H54 (cell line): ENCODE measurements around the gene HSPB6.

ENCODE experiments used
- DNase-seq: peaks from one replicate; pipeline ENCODE4 v3.0.0; 2011; ENCODE audit warnings: low spot score, mixed read lengths; ENCODE audit not compliant: insufficient read length
- FAIRE-seq: peaks from 3 replicates; lab custom pipeline; 2011; peaks lifted over from hg19 to GRCh38; lab: Jason Lieb, UNC
- POLR2A ChIP-seq: IDR thresholded peaks from 2 replicates; pipeline ENCODE4 v1.6.1; 2011; ENCODE audit warnings: low read depth, mild to moderate bottlenecking, low read length

The HSPB6 gene

GRCh38 chr19:35789978-35790944, 33.4 kb upstream of the HSPB6 start:
- FAIRE-seq = no peak
- no peak for TF ChIP-seq POLR2A
- DNase-seq = no peak

DNA sequence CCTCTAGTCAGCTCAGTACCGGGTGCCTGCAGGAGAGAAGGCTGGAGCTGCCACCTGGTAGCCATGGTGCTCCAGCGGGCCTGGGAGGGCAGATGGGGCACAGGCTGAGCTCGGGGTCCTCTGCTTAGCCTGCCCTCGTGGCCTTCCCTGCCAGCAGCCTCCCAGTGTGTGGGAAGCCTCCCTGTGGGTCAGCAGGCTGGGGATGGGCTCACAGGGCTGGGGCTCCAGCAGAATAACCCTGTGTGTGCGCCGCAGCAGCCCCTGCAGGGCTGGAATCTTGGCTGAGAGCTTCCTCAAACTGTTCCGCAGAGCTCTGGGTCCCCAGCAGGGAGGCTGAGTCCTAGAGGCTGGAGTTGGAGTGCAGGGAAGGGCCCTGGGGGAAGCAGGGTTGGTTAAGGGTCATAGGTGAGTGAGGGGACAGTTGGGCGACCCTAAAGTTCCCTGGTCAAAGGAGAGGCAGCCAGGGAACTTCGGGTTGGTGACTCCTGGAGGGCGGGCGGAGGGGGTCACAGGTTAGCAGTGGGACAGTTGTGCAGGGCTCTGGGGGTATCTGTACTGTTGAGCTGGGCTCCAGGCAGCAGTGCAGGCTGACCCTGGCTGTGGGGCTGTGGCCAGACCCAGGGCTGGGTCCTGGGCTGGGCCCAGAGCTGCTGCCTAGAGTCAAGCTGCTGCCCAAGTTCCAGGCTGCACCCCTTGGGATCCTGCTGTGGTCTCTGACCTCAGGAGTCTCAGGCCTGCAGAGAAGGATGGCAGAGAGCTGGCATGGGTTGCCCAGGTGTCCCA, 32.6 kb upstream of the HSPB6 start:
- DNase-seq (no peak), FAIRE-seq (no peak)
- TF ChIP-seq POLR2A = no peak

GRCh38 chr19:35788205-35788960, 31.6 kb upstream of the HSPB6 start:
- DNase-seq (no peak), FAIRE-seq (no peak)
- TF ChIP-seq POLR2A = no peak

DNA sequence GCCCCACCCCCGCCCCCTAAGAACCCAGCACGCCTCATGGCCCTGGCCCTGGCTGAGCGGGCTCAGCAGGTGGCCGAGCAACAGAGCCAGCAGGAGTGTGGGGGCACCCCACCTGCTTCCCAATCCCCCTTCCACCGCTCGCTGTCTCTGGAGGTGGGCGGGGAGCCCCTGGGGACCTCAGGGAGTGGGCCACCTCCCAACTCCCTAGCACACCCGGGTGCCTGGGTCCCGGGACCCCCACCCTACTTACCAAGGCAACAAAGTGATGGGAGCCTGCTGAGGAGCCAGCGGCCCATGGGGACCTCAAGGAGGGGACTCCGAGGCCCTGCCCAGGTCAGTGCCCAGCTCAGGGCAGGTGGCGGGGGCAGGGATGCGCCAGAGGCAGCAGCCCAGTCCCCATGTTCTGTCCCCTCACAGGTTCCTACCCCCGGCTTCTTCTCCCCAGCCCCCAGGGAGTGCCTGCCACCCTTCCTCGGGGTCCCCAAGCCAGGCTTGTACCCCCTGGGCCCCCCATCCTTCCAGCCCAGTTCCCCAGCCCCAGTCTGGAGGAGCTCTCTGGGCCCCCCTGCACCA, 30.5 kb upstream of the HSPB6 start:
- FAIRE-seq (no peak), DNase-seq (no peak)
- TF ChIP-seq POLR2A = no peak

DNA sequence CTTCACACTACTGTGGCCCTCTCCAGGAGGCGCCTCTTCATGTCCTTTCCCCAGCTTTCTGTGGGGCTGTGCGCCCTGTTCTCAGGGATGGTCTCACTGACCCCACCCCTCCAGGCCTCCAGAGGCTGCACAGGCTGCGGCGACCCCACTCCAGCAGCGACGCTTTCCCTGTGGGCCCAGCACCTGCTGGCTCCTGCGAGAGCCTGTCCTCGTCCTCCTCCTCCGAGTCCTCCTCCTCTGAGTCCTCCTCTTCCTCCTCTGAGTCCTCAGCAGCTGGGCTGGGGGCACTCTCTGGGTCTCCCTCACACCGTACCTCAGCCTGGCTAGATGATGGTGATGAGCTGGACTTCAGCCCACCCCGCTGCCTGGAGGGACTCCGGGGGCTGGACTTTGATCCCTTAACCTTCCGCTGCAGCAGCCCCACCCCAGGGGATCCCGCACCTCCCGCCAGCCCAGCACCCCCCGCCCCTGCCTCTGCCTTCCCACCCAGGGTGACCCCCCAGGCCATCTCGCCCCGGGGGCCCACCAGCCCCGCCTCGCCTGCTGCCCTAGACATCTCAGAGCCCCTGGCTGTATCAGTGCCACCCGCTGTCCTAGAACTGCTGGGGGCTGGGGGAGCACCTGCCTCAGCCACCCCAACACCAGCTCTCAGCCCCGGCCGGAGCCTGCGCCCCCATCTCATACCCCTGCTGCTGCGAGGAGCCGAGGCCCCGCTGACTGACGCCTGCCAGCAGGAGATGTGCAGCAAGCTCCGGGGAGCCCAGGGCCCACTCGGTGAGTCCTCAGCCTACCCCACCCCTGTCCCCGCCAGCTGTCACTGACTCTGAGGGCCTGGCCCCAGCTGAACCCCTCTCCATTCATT, 29.7 kb upstream of the HSPB6 start:
- no peak for TF ChIP-seq POLR2A
- DNase-seq (no peak), FAIRE-seq (no peak)

DNA sequence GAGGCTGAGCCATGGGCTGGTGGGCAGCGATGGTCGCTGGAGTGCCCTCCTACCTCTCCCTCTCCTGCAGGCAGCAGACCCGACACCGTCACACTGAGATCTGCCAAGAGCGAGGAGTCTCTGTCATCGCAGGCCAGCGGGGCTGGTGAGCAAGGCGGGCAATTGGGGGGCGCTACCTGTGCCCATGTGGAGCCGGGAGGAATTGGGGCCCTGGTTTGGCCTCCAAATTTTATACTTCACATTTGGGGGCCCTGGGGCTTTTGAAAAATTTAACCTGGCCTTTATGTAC, 28.5 kb upstream of the HSPB6 start:
- DNase-seq (no peak), FAIRE-seq (no peak)
- no peak for TF ChIP-seq POLR2A

GRCh38 chr19:35784503-35785338, 27.9 kb upstream of the HSPB6 start:
- DNase-seq (no peak), FAIRE-seq (no peak)
- no peak for TF ChIP-seq POLR2A

GRCh38 chr19:35783469-35784434, 26.9 kb upstream of the HSPB6 start:
- FAIRE-seq (no peak), DNase-seq (no peak)
- no peak for TF ChIP-seq POLR2A

GRCh38 chr19:35782589-35782988, 25.8 kb upstream of the HSPB6 start:
- FAIRE-seq (no peak), DNase-seq (no peak)
- no peak for TF ChIP-seq POLR2A

GRCh38 chr19:35781650-35782049, 24.8 kb upstream of the HSPB6 start:
- no peak for TF ChIP-seq POLR2A
- DNase-seq = no peak
- no peak for FAIRE-seq

DNA sequence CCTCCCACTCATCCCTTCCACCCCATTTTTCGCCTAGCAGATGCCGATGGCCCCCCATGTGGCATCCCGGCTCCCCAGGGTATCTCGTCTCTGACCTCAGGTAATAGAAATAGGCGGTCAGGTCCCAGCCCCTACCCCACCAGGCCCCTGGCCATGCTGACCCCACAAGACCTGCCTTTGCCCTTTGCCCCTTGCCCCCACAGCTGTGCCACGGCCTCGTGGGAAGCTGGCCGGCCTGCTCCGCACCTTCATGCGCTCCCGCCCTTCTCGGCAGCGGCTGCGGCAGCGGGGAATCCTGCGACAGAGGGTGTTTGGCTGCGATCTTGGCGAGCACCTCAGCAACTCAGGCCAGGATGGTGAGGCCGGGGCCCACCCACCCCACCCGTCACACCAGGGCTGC, 23.9 kb upstream of the HSPB6 start:
- FAIRE-seq = no peak
- TF ChIP-seq POLR2A = no peak

More for the DNA sequence above, 23.9 kb upstream of the HSPB6 start:
- no peak for DNase-seq
